GM12891 (cell line): Measurements from ENCODE around the gene ELL.

Source experiments
- PAX5 ChIP-seq: IDR thresholded peaks from 2 replicates; pipeline ENCODE4 v1.6.1; 2011; ENCODE audit warnings: low read length, moderate library complexity, mild to moderate bottlenecking; ENCODE audit not compliant: insufficient read depth, severe bottlenecking
- POLR2A ChIP-seq: IDR thresholded peaks from 2 replicates; pipeline ENCODE4 v1.6.1; 2011; ENCODE audit warnings: low read depth, low read length, control low read depth
- POLR2AphosphoS5 ChIP-seq: IDR thresholded peaks from 2 replicates; pipeline ENCODE4 v1.6.1; 2011; ENCODE audit warnings: low read depth, low read length, control low read depth
- POU2F2 ChIP-seq: IDR thresholded peaks from 2 replicates; pipeline ENCODE4 v1.6.1; 2011; ENCODE audit warnings: low read depth, mild to moderate bottlenecking, control low read depth, low read length, moderate library complexity

DNA sequence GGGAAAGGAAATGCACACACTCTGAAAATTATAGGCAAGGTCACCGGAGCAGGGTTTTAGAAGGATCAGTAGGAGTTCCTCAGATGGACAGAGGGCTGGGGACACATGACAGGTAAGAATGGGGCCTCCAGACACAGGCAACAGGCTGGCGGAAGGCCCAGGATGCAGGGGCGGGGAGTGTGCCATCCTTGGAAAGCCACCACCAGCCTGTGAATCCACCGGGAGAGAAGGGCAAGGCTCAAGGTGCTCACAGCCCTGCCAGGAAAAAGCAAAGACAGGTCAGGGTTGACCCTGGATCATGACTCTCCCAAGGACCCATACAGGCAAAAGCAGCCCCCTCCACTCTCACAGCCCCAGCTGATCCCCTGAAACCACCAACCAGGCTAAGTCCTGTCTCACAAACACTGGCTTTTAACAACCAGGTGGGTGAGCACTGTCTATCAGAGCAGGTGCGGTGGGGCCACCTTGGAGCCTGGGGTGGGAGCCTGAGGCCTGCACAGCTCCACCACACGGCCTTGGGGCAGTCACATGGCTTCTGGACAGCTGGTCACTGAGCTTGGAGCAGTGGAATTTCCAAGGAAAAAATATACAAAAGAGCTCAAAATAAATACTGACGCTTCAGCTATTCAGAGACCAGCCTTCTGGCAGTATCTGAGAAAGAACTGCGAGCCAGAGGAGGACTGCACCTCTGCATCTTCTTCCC is 48.7 kb downstream of the ELL start:
- TF ChIP-seq POLR2A: no peak
- no peak for TF ChIP-seq PAX5
- no peak for TF ChIP-seq POU2F2
- no peak for TF ChIP-seq POLR2AphosphoS5
